SU-DHL-6 (cell line): Measurements from ENCODE around the gene GADD45G.

Experiments
- H2AFZ ChIP-seq: fragments of 200-600 bp; sonication (generic); 2 replicates; pipeline ENCODE4 v1.6.1; 2014; ENCODE audit warnings: low read depth, mild to moderate bottlenecking, moderate library complexity, mixed read lengths, antibody characterized with exemption, low read length; ENCODE audit not compliant: severe bottlenecking
- H3F3A ChIP-seq: fragments of 200-600 bp; shearing (Covaris generic); 2 replicates; pipeline ENCODE4 v1.6.0; 2016; ENCODE audit warnings: antibody characterized with exemption, mild to moderate bottlenecking; ENCODE audit not compliant: insufficient read depth
- H3K27ac ChIP-seq: fragments of 200-600 bp; sonication (generic); 2 replicates; pipeline ENCODE4 v1.5.1; 2016; ENCODE audit warnings: low read depth, mild to moderate bottlenecking, low read length, moderate library complexity, mixed read lengths
- H3K27me3 ChIP-seq: fragments of 200-600 bp; sonication (generic), shearing (Covaris generic); 2 replicates; pipeline ENCODE4 v1.6.0; 2014; ENCODE audit warnings: mild to moderate bottlenecking, low read length
- H3K36me3 ChIP-seq: fragments of 200-600 bp; sonication (generic); 2 replicates; pipeline ENCODE4 v1.6.1; 2014; ENCODE audit warnings: mild to moderate bottlenecking, low read length, mixed read lengths
- H3K4me2 ChIP-seq: fragments of 300-600, 200-600 bp; shearing (Covaris generic), sonication (generic); 2 replicates; pipeline ENCODE4 v1.6.0; 2014; ENCODE audit warnings: low read length, low read depth, mild to moderate bottlenecking; ENCODE audit not compliant: poor library complexity, severe bottlenecking
- H3K4me3 ChIP-seq: fragments of 200-600 bp; sonication (generic); 2 replicates; pipeline ENCODE4 v1.5.1; 2014; ENCODE audit warnings: antibody characterized with exemption, low read length, mild to moderate bottlenecking, mixed read lengths; ENCODE audit not compliant: insufficient read depth, poor library complexity, severe bottlenecking
- H3K79me2 ChIP-seq: fragments of 200-600 bp; sonication (generic); 2 replicates; pipeline ENCODE4 v1.6.1; 2014; ENCODE audit warnings: mild to moderate bottlenecking, low read length, moderate library complexity; ENCODE audit not compliant: insufficient read depth
- H3K9ac ChIP-seq: fragments of 200-600 bp; sonication (generic); 2 replicates; pipeline ENCODE4 v1.7.0; 2014; ENCODE audit warnings: mild to moderate bottlenecking, low read length
- H3K9me2 ChIP-seq: fragments of 200-600 bp; sonication (generic); replicated peaks from 2 replicates; pipeline ENCODE4 v1.6.1; 2014; ENCODE audit warnings: low read length; ENCODE audit not compliant: insufficient read depth
- H3K9me3 ChIP-seq: fragments of 200-600 bp; sonication (generic); 2 replicates; pipeline ENCODE4 v1.6.1; 2014; ENCODE audit warnings: low read length, mixed read lengths; ENCODE audit not compliant: insufficient read depth
- H4K20me1 ChIP-seq: fragments of 200-600 bp; sonication (generic); 2 replicates; pipeline ENCODE4 v1.6.1; 2014; ENCODE audit warnings: low read depth, mild to moderate bottlenecking, antibody characterized with exemption, low read length, moderate library complexity, mixed read lengths
- EZH2phosphoT487 ChIP-seq: fragments of 200-600 bp; sonication (generic), shearing (Covaris generic); conservative IDR thresholded peaks from 2 replicates; pipeline ENCODE4 v1.6.1; 2018; ENCODE audit warnings: mild to moderate bottlenecking, antibody characterized with exemption, low read length, moderate library complexity, mixed read lengths
- TF ChIP-seq, protein P1 (sequence below): fragments of 200-600 bp; sonication (generic); IDR thresholded peaks from one replicate; pipeline ENCODE4 v1.5.1; 2017; ENCODE audit warnings: antibody characterized with exemption, mild to moderate bottlenecking, low read length, moderate library complexity; ENCODE audit not compliant: insufficient read depth, poor library complexity, severe bottlenecking

The GADD45G gene

DNA sequence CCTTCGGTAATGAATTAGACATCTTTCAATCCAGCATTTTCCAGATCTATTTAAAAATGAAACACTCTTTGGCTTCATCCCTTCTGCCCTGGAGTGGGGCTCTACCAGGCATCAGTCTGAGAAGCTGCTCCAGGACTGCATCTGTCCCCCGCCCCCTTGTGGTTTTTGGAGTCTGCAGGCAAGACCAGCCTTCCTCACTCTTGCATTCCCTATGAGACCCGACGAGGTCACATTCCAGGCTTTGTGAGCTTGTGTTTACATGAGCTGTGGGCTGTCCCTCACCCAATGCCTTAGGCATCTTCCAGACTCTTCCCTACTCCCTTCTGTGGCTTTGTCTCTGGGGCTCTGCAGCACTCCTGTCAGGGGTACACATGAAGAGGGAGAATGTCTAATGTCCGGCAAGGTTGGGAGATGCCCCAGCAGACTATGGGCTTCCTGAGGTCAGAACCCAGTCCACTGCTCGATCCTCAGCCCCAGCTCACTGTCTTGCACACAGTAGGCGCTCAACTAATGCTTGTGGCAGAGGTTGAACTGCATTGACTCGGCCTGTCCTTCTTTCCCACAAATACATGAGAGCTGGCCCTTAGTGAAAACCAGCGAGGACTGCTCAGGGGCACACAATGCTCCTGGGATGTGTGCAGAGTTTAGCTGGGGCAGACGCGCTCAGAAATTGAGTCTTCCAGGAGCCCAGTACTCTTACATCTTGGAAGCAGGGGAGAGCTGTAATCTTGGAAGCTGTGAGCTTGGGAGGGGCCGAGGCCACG, 11.7 kb upstream of the GADD45G start:
- H3K9ac ChIP-seq = no peak overlapping the region
- no peaks in the 10 kb centered on the region for H4K20me1 ChIP-seq
- H3K27me3 ChIP-seq = no peaks in the 10 kb centered on the region
- no peaks in the 10 kb centered on the region for H3K79me2 ChIP-seq
- no peaks in the 10 kb centered on the region for H3K36me3 ChIP-seq
- H3K9me3 ChIP-seq = no peaks in the 10 kb centered on the region
- H3K27ac ChIP-seq = no peak overlapping the region
- no peaks in the 10 kb centered on the region for H3F3A ChIP-seq
- H2AFZ ChIP-seq = no peak overlapping the region
- H3K4me2 ChIP-seq = no peak overlapping the region
- H3K9me2 ChIP-seq = no peaks in the 10 kb centered on the region
- TF ChIP-seq, protein P1, sequence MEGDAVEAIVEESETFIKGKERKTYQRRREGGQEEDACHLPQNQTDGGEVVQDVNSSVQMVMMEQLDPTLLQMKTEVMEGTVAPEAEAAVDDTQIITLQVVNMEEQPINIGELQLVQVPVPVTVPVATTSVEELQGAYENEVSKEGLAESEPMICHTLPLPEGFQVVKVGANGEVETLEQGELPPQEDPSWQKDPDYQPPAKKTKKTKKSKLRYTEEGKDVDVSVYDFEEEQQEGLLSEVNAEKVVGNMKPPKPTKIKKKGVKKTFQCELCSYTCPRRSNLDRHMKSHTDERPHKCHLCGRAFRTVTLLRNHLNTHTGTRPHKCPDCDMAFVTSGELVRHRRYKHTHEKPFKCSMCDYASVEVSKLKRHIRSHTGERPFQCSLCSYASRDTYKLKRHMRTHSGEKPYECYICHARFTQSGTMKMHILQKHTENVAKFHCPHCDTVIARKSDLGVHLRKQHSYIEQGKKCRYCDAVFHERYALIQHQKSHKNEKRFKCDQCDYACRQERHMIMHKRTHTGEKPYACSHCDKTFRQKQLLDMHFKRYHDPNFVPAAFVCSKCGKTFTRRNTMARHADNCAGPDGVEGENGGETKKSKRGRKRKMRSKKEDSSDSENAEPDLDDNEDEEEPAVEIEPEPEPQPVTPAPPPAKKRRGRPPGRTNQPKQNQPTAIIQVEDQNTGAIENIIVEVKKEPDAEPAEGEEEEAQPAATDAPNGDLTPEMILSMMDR = no peak
- TF ChIP-seq EZH2phosphoT487 = no peak
- no peak overlapping the region for H3K4me3 ChIP-seq

DNA sequence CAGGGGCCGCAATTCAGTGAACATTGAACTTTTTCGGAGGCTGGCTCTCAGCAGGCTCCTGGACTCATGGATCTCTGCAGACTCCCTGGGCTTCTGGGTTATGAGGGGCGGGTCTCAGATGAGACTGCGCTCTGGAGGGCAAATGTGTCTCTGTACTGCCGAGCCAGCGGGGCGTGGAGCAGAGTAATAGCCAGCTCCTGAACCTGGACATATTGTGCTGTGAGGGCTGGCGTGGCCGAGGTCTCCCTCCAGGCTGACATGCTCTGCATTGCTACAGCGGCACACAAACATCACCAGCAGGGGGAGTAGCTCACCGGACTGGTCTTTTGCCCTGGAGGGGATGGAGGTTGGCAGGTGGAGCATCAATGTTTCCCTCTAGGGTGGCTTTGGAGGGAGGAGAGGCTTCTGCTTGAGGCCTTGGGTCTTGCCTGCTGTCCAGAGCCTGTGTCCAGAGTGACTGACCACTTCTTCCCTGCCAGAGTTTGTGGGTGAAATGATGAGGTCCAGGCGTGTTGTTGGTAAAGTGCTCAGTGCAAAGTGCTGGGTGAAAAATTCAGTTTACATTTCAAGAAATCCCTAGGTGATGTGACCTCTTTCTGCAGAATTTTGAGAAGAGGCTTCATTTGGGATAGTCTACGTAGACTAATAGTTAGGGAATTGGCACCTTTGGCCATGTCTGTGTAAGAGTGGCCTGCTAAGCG, 10.9 kb upstream of the GADD45G start:
- H3F3A ChIP-seq = no peaks in the 10 kb centered on the region
- TF ChIP-seq, protein P1 = peak; percentile 62
- no peak for TF ChIP-seq EZH2phosphoT487
- H3K4me2 ChIP-seq = no peak overlapping the region
- no peaks in the 10 kb centered on the region for H3K9me3 ChIP-seq
- H3K9me2 ChIP-seq = no peaks in the 10 kb centered on the region
- H2AFZ ChIP-seq = no peak overlapping the region
- no peaks in the 10 kb centered on the region for H3K79me2 ChIP-seq
- H3K36me3 ChIP-seq = no peaks in the 10 kb centered on the region
- H3K9ac ChIP-seq = no peak overlapping the region
- no peak overlapping the region for H3K27ac ChIP-seq
- H3K27me3 ChIP-seq = no peaks in the 10 kb centered on the region
- H4K20me1 ChIP-seq = no peaks in the 10 kb centered on the region
- no peak overlapping the region for H3K4me3 ChIP-seq

DNA sequence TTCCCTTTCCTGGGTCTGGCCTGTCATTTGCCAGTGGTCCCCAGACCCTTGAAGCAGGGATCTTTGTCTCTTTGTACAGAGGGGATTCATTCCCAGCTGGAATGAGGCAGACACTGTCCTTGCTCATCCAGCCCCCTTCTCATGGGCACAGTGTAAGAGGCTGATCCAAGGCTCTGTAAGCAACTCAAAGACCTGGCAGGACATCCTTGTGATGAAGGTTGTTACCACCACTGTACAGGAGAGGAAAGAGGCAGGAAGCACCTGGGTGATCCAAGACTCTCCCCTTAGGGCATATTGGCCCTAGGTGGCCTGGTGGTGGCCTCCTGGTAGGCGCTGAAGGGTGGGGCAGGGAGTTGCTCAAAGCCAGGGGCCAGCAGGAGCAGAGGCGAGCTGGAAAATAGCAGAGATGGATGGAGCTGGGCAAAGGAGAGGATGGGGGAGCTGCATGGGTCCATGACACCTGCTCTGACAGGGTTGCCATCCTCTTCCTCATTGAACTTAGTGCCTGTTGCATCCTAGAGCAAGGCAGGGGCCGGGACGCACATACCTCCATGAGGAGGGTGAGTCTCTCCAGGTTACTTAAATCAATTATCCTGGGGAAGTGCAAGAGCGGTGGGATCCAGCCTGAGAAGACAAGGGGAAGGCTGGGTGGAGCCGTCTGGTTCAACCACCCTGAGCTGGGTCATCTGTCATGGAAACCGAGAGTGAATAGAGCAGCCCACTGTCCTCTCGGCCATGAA, 9.8 kb upstream of the GADD45G start:
- no peaks in the 10 kb centered on the region for H3K9me2 ChIP-seq
- H3K79me2 ChIP-seq = no peaks in the 10 kb centered on the region
- no peaks in the 10 kb centered on the region for H4K20me1 ChIP-seq
- TF ChIP-seq, protein P1 = no peak
- no peak for TF ChIP-seq EZH2phosphoT487
- H3K27me3 ChIP-seq = no peaks in the 10 kb centered on the region
- H3K9me3 ChIP-seq = no peaks in the 10 kb centered on the region
- no peak overlapping the region for H2AFZ ChIP-seq
- no peak overlapping the region for H3K4me2 ChIP-seq
- no peaks in the 10 kb centered on the region for H3K36me3 ChIP-seq
- H3K4me3 ChIP-seq = no peak overlapping the region
- no peak overlapping the region for H3K27ac ChIP-seq
- no peaks in the 10 kb centered on the region for H3F3A ChIP-seq
- H3K9ac ChIP-seq = no peak overlapping the region
